ENCODE data around the gene RPUSD3. TPM values are rescaled to one million over a fixed set of nuclear protein-coding genes. Genes with fewer than 3 reads are reported as not detected.

RPUSD3 gene
- total RNA-seq (2014; rRNA removed), result 54.1 and 76.1 TPM in 2 replicates
- percentile 89 among the genes with signal in this experiment for Bru-seq, nascent RNA
- percentile 81 among the genes with signal in this experiment for BruChase-seq, experiment 1, labeled RNA remaining after a 6-hour chase
- percentile 80 among the genes with signal in this experiment for BruChase-seq, experiment 2, labeled RNA remaining after a 2-hour chase
- long read RNA-seq, transcript RPUSD3-201 (9 exons, 1,225 nt), result major isoform, 101 of 183 reads
- long read RNA-seq, transcript RPUSD3-216 (4 exons, 2,491 nt), result minor isoform, 18 of 183 reads
- long read RNA-seq, partial matches to known transcripts, result 13 of 183 reads
- long read RNA-seq, other reads (novel, unspliced or antisense), result 43 of 183 reads

DNA sequence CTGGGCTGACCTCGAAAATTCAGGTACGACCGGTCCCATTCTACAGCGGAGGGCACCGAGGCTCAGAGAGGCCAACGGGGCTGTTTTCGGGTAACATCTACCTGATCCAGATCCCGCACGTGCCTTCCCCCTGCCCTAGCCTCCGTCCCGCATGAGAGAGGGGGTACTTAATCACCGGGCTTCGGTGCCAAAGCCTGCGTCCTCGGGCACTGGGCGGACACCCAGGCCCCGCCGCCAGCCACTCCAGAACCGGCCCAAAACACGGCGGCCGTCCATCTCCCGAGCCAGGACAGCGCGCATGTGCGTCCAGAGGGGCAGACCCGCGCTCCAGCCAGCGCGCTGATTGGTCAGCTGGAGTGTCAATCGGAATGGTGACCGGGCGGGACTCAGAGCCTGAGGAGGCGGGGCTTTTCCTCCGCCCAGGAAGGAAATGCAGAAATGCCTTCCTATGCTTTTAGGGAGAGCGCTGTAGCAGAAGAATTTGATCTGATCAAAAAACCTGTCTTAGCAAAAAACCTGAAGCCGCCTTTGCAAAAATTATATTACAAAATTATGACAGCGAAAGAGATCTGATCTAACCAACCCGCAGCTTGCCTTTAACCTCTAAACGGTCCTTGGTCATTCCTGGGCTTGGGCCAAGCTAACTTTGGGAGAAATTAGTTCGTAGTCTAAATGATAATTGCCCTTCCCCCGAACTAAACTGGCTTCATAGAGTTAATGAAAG lies at the start of gene RPUSD3:
Gene RPUSD3 (minus strand): TSS at position 294 of the 724 bp plus-strand sequence. CDS start 18 bp downstream, at position 276.
- peak; percentile 96 for ATAC-seq
- BruUV-seq (replicated peaks), result TSS peak; percentile 90
- Histone ChIP-seq H3K4me1 (ENCODE audit: insufficient read depth, low read length) (peaks cover 19% of the 10 kb centered on the region), H3K36me3 (ENCODE audit: low read depth, low read length) (peaks cover 6% of the 10 kb centered on the region), H3F3A (ENCODE audit: low read length, unreplicated experiment) (no peaks in the 10 kb centered on the region), H4K20me1 (ENCODE audit: low read length) (no peaks in the 10 kb centered on the region), H3K79me2 (ENCODE audit: low read length) (peaks cover 14% of the 10 kb centered on the region), H2AFZ (ENCODE audit: low read length) (peak within 1 kb of the TSS; percentile 87), H3K27ac (ENCODE audit: low read length) (peak within 1 kb of the TSS; percentile 62), H3K4me2 (ENCODE audit: low read length) (peak within 1 kb of the TSS; percentile 96), H3K9ac (ENCODE audit: low read length) (peak within 1 kb of the TSS; percentile 78), H3K9me3 (ENCODE audit: low read length) (no peaks in the 10 kb centered on the region), H3K9me2 (replicated peaks; ENCODE audit: low read length) (no peaks in the 10 kb centered on the region), H3K27me3 (ENCODE audit: low read length) (no peaks in the 10 kb centered on the region), H3K4me3 (ENCODE audit: low read length) (peak within 1 kb of the TSS; percentile 90)
- peak; percentile 99 for DNase-seq
- TF ChIP-seq, protein P1, sequence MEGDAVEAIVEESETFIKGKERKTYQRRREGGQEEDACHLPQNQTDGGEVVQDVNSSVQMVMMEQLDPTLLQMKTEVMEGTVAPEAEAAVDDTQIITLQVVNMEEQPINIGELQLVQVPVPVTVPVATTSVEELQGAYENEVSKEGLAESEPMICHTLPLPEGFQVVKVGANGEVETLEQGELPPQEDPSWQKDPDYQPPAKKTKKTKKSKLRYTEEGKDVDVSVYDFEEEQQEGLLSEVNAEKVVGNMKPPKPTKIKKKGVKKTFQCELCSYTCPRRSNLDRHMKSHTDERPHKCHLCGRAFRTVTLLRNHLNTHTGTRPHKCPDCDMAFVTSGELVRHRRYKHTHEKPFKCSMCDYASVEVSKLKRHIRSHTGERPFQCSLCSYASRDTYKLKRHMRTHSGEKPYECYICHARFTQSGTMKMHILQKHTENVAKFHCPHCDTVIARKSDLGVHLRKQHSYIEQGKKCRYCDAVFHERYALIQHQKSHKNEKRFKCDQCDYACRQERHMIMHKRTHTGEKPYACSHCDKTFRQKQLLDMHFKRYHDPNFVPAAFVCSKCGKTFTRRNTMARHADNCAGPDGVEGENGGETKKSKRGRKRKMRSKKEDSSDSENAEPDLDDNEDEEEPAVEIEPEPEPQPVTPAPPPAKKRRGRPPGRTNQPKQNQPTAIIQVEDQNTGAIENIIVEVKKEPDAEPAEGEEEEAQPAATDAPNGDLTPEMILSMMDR (conservative IDR thresholded peaks at IDR 0.05; ENCODE audit: low read depth, low read length), result no peak
- TF ChIP-seq EZH2 (IDR thresholded peaks at IDR 0.05; ENCODE audit: low read length, unreplicated experiment), result no peak
- ChIA-PET POLR2A (ENCODE audit: unreplicated experiment) (interaction anchor here (0.7 kb wide), 1 partner anchor 59 kb away, joined by 3 read pairs; the partner anchor contains the start of gene IL17RE), CTCF (interaction anchor here (1.0 kb wide), 1 partner anchor 70 kb away, joined by 3 read pairs; no protein-coding TSS in a partner anchor)
- intact Hi-C loops (cut with micrococcal nuclease), result loop anchor here (1.0 to 10.0 kb wide), 4 partner anchors 53 to 441 kb away; partner anchors contain the start of genes CRELD1 and FANCD2

DNA sequence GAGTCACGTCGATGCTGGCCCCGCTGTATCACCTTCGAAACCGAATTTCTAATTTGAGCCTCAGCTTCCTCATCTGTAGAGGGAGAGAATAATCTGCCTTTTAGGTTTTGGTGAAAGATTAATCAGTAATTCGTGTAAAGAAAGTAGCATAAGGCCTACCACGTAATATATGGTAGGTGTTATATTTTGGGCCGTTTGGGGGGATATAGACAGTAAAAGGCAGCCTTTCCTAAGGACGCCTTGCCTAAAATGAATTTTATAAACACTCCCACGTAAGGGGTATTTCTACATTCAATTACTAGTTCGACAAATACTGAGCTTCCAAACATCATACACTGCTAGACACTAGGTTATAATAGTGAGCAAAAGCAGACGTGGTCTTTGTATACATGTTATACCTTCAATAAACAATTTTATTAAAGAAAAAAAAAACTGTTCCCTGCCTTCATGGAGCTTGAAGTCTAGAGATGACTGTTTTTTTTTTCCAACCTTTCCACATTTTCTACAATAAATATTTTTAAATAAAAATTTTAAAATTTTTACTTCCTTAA lies 47.3 kb upstream of the RPUSD3 start:
- H3K79me2 ChIP-seq (ENCODE audit: low read length), result peaks cover 38% of the 10 kb centered on the region
- H3F3A ChIP-seq (ENCODE audit: low read length, unreplicated experiment), result peaks cover 14% of the 10 kb centered on the region
- POLR2A ChIA-PET (ENCODE audit: unreplicated experiment), result interaction anchor here (0.5 kb wide), 1 partner anchor 328 kb away, joined by 4 read pairs; no protein-coding TSS in a partner anchor
- no peak for ATAC-seq
- no peak for DNase-seq
- H3K36me3 ChIP-seq (ENCODE audit: low read depth, low read length), result peaks cover 14% of the 10 kb centered on the region; the same call in 1 of the 2 replicates
- H3K4me2 ChIP-seq (ENCODE audit: low read length), result peak overlapping the region; percentile 84
- H3K9ac ChIP-seq (ENCODE audit: low read length), result peak overlapping the region; percentile 98
- TF ChIP-seq EZH2phosphoT487 (IDR thresholded peaks at IDR 0.05; ENCODE audit: borderline replicate concordance, low read length) (no peak), EZH2 (IDR thresholded peaks at IDR 0.05; ENCODE audit: low read length, unreplicated experiment) (no peak)
- TF ChIP-seq, protein P1 (conservative IDR thresholded peaks at IDR 0.05; ENCODE audit: low read depth, low read length), result no peak
- peak overlapping the region; percentile 83 for H3K4me3 ChIP-seq (ENCODE audit: low read length)
- intact Hi-C loops (cut with micrococcal nuclease), result no loop called here
- H3K27ac ChIP-seq (ENCODE audit: low read length), result peak overlapping the region; percentile 75
- no peaks in the 10 kb centered on the region for H3K9me2 ChIP-seq (replicated peaks; ENCODE audit: low read length)
- no peaks in the 10 kb centered on the region for H4K20me1 ChIP-seq (ENCODE audit: low read length)
- no TSS peak for BruUV-seq (replicated peaks)
- CTCF ChIA-PET, result no interaction called here
- H3K27me3 ChIP-seq (ENCODE audit: low read length), result no peaks in the 10 kb centered on the region
- no peaks in the 10 kb centered on the region for H3K9me3 ChIP-seq (ENCODE audit: low read length)
- H3K4me1 ChIP-seq (ENCODE audit: insufficient read depth, low read length), result peaks cover 27% of the 10 kb centered on the region
- peak overlapping the region; percentile 92 for H2AFZ ChIP-seq (ENCODE audit: low read length)

Data from PC-3 (cell line).